Measurements from ENCODE around the gene DHX57. TPM values are rescaled to one million over a fixed set of nuclear protein-coding genes. Genes with fewer than 3 reads are reported as not detected.

Gene DHX57
- polyA plus RNA-seq (2012; ENCODE audit: insufficient read length, low read depth) = 18.7 TPM

GRCh38 chr2:38875576-38876367 is at the start of gene DHX57, which contains the start of gene MORN2:
TSS of gene DHX57 (minus strand) at chr2:38875934. CDS start at chr2:38868405, 7,529 bp downstream.
TSS of gene MORN2 (plus strand) at chr2:38875976.
- TF ChIP-seq FOXP2 (optimal IDR thresholded peaks at IDR 0.05; ENCODE audit: borderline replicate concordance, extremely low read depth, extremely low read length, insufficient read depth) (peak; percentile 11), SIN3A (IDR thresholded peaks at IDR 0.05; ENCODE audit: borderline replicate concordance, insufficient read depth, low read length) (peak; percentile 84; the same call in 1 of the 2 replicates), POLR2AphosphoS5 (IDR thresholded peaks at IDR 0.05; ENCODE audit: low read depth, low read length) (peak; percentile 79), REST (IDR thresholded peaks at IDR 0.05; ENCODE audit: insufficient read depth in 1 of 2, low read depth in 2 of 2, low read length in 2 of 2) (peak; percentile 62 to 79; a peak in 3 of 4 replicates), TAF1 (IDR thresholded peaks at IDR 0.05; ENCODE audit: borderline replicate concordance, insufficient read depth, low read length) (peak; percentile 72; the same call in 1 of the 2 replicates)

GRCh38 chr2:38922902-38923301 is 47.2 kb upstream of the DHX57 start:
- TF ChIP-seq FOXP2 (optimal IDR thresholded peaks at IDR 0.05; ENCODE audit: borderline replicate concordance, extremely low read depth, extremely low read length, insufficient read depth) (no peak), REST (IDR thresholded peaks at IDR 0.05; ENCODE audit: insufficient read depth in 1 of 2, low read depth in 2 of 2, low read length in 2 of 2) (no peak), POLR2AphosphoS5 (IDR thresholded peaks at IDR 0.05; ENCODE audit: low read depth, low read length) (no peak), SIN3A (IDR thresholded peaks at IDR 0.05; ENCODE audit: borderline replicate concordance, insufficient read depth, low read length) (no peak), TAF1 (IDR thresholded peaks at IDR 0.05; ENCODE audit: borderline replicate concordance, insufficient read depth, low read length) (no peak)

GRCh38 chr2:38922389-38922788 is 46.7 kb upstream of the DHX57 start:
- no peak for TF ChIP-seq TAF1 (IDR thresholded peaks at IDR 0.05; ENCODE audit: borderline replicate concordance, insufficient read depth, low read length)
- no peak for TF ChIP-seq FOXP2 (optimal IDR thresholded peaks at IDR 0.05; ENCODE audit: borderline replicate concordance, extremely low read depth, extremely low read length, insufficient read depth)
- TF ChIP-seq SIN3A (IDR thresholded peaks at IDR 0.05; ENCODE audit: borderline replicate concordance, insufficient read depth, low read length) = no peak
- no peak for TF ChIP-seq REST (IDR thresholded peaks at IDR 0.05; ENCODE audit: insufficient read depth in 1 of 2, low read depth in 2 of 2, low read length in 2 of 2)
- no peak for TF ChIP-seq POLR2AphosphoS5 (IDR thresholded peaks at IDR 0.05; ENCODE audit: low read depth, low read length)

- TF ChIP-seq SIN3A (IDR thresholded peaks at IDR 0.05; ENCODE audit: borderline replicate concordance, insufficient read depth, low read length) = no peak
Measured at GRCh38 chr2:38912619-38913018, 36.9 kb upstream of the DHX57 start.

GRCh38 chr2:38911191-38911590 is 35.5 kb upstream of the DHX57 start:
- TF ChIP-seq FOXP2 (optimal IDR thresholded peaks at IDR 0.05; ENCODE audit: borderline replicate concordance, extremely low read depth, extremely low read length, insufficient read depth) (no peak), REST (IDR thresholded peaks at IDR 0.05; ENCODE audit: insufficient read depth in 1 of 2, low read depth in 2 of 2, low read length in 2 of 2) (no peak), TAF1 (IDR thresholded peaks at IDR 0.05; ENCODE audit: borderline replicate concordance, insufficient read depth, low read length) (no peak), SIN3A (IDR thresholded peaks at IDR 0.05; ENCODE audit: borderline replicate concordance, insufficient read depth, low read length) (no peak), POLR2AphosphoS5 (IDR thresholded peaks at IDR 0.05; ENCODE audit: low read depth, low read length) (no peak)
